ENCODE data around the gene UNG.

UNG gene

DNA sequence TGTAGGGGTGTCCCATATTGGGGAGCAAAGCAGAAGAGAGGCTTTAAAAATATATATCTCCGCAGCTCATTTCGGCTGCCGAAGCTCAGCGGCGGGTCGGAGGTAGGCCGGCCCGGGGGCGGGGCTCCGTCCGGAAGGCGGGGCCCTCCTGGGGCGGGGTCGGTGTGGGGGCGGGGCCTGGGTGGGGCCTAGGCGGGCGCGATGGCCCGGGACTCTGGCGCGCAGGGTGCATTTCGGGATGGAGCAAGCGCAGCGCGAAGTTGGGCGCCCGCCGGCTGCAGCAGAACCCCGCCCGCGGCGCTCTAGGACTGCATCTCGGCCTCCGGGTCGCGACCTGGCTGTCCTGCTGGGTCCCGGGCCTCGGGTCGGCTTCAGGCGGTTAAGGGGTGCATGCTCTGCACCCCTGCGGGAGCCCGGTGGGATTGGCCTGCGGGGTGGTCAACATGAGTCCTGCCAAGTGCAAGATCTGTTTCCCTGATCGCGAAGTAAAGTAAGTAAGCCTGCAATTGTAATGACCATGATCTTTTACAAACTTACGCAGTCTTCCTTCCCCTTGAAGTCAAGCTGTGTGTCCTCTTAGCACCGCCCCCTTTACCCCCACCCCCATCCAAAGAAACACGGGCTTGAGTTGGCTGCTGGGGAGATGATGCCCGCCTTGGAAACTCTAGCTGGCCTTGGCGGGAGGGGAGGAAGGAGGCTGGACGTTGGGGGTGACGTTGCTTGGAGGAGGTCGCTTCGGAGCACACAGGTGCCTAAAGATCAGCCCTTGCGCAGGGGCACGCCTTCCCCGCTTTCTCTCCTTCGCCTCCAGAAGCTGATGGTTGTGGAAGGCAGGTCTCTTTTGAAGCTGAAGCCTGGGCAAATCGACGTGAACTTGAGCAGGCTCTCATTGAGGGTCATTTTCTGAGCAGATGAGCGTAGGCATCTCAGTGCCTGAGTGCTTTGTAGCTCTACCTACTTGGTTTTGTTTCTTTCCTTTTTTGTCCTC lies 57.3 kb downstream of the UNG start:
- no peak for DNase-seq (ENCODE audit: low read depth)

DNA sequence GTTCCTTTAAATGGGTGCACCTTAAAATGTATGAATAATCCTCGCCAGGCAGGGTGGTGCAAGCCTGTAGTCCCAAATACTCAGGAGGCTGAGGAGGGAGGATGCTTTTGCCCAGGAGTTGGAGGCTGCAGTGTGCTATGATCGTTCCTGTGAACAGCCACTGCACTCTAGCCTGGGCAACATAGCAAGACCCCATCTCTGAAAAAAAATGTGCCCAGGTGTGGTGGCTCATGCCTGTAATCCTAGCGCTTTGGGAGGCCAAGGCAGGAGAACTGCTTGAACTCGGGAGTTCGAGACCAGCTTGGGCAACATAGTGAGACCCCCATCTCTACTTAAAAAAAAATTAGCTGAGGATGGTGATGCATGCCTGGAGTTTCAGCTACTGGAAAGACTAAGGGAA lies 58.6 kb downstream of the UNG start:
- DNase-seq (ENCODE audit: low read depth): no peak

DNA sequence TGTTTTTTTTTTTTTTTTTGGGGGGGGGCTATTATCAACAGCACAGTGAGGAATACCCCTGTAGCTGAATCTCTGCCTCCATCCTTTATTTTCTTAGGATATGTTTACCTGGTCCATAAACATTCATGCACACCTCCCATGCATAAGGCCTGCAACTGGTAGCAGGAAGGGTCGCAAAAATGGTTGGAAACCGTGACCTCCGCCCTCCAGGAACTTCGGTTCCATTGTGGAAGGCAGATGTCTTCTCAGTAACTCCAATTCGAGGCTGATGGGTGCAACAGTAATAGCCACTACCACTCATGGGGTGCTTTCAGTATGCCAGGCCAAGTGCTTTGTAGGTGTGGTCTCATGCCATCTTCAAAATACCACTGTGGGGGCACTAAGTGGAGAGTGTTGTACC lies 59.2 kb downstream of the UNG start:
- no peak for DNase-seq (ENCODE audit: low read depth)

DNA sequence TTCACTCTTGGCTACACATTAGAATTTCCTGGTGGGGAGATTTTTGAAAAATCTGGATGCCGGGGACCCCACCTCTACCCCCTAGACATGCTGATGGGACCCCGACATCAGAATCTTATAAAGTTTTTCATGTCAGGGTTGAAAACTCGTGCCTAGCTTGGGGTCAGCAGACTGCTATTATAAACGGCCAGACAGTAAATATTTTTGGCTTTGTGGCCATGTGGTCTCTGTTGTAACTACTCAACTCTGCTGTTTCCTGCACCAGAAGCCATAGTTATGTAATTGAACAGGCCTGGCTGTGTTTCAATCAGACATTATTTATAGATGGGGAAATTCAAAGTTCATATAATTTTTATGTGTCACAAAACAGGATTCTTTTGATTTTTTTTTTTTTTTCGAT lies 60.6 kb downstream of the UNG start:
- no peak for DNase-seq (ENCODE audit: low read depth)

DNA sequence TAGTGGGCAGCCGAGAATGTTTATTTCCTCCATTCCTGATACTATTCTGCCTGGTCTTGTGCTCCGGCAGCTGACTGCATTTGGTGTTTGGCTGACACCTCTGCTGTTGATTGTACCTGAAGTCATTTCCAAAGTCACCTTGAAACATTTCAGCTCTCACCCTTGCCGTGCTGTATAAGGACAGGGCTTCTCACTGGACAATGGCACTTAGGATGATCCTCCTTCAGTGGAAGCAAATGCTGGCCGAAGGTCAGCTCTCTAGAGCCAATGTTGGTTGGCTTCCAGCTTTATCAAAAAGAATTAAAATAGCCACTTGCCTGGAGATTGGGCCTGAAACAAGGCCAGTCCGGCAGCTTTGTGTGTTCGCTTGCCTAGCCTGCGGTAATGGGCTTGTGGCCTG lies 63.0 kb downstream of the UNG start:
- no peak for DNase-seq (ENCODE audit: low read depth)

All from HS-27A (cell line).